GM19455 (cell line): Measurements from ENCODE around the gene SLC15A1.

ENCODE experiments used
- ATAC-seq: cut with Tn5 transposase; IDR thresholded peaks from one replicate; pipeline ENCODE4 v1.9.1; 2021; ENCODE audit not compliant: unreplicated experiment

Gene SLC15A1

DNA sequence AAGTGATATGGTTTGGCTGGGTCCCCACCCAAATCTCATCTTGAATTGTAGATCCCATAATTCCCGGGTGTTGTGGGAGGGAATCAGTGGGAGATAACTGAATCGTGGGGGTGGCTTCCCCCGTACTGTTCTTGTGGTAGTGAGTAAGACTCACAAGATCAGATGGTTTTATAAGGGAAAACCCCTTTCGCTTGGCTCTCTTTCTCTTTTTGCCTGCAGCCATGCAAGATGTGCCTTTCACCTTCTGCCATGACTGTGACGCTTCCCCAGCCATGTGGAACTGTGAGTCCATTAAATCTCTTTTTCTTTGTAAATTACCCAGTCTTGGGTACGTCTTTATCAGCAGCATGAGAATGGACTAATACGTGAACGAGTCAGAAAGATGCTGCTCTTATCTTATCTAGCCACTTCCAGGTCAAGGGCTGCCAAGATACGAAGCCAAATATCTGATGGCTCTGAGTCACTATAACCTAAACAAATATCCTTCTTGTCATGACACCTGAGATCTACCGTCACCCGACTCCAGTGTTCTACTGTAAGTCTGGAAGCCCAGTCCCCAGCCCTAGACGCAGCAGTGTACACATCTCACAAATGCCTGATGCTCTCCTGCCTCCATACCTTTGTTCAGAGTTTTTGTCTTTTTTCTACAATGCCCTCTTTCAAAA, 45.9 kb downstream of the SLC15A1 start:
- peak; percentile 34 for ATAC-seq

DNA sequence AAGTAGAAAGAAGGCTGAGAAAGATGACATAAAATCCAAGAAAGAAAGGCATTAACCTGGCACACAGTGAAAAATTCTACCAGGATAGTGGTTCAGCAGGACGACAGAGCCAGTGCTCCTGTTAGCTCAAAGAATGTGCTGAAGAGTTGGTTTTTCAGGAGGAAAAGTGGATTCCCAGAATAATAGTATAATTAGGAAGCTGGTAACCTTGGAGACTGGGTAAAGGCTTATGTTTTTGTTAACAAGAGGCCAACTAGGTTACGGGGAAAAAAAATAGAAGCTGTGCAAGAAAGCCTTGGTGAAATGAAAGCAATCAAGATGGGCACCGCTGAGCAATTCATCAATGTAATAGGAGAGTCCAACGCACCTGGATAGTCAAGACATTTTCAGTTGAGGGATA, 54.7 kb downstream of the SLC15A1 start:
- ATAC-seq: no peak

DNA sequence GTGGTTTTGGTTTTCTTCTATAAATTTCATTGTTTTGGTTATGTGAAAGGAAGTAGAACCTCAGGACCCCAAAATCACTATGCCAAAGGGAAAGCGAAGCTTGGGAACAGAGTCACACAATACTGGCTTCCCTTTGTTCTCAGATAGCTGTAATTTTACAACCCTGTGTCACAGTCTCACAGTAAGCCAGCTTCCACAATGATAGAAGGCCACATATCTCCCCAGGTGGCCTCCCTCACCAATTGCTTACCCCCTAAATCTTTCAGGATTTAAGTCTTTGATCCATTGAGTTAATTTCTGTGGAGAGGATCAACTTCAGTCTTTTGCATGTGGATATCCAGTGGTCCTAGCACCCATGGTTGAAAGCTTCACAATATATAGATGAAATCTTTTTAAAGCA, 58.7 kb downstream of the SLC15A1 start:
- ATAC-seq: no peak

DNA sequence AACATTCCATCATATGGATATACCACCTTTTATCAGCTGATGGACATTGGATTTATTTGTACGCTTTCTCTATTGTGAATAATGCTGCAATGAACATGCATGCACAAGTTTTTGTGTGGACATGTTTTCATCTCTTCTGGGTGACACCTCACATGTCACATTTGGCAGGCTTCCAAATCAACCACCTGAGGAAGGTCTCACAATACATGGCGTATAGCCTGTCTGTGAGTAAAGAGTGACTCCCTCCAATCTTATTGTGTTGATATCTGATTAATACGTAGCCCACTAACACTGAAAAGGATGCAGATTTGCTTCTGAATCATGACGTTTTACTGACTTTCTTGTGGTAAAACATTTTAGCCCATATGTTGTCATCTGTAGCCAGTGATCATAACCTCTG, 61.1 kb downstream of the SLC15A1 start:
- ATAC-seq: no peak

DNA sequence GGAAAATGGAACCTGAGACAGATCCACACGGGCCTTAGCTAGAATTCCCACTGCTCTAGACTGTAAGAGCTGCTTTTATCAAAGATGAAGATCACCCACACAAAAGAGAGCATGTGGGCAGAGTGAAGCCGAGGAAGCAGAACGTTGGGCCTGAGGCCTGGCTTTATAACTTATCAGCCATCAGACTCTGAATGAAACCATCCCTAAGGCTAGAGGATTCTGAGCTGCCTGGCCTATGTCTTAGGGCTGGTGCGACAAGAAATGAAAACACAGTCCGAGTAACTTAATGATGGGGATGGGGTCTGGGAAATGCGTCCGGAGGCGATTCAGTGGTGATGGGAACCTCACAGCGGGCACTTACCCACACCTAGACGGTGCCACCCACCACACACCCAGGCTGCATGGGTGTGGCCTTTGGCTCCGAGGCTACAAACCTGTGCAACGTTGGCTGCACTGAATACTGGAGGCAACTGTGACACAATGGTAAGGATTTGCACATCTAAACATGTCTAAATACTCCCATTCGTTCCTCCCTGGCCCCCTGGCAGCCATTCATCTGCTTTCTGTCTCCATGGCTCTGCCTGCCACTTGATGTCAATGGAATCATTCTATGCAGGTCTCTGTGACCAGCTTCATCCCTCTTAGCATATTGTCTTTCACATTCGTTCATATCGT, 62.0 kb downstream of the SLC15A1 start:
- ATAC-seq: no peak

DNA sequence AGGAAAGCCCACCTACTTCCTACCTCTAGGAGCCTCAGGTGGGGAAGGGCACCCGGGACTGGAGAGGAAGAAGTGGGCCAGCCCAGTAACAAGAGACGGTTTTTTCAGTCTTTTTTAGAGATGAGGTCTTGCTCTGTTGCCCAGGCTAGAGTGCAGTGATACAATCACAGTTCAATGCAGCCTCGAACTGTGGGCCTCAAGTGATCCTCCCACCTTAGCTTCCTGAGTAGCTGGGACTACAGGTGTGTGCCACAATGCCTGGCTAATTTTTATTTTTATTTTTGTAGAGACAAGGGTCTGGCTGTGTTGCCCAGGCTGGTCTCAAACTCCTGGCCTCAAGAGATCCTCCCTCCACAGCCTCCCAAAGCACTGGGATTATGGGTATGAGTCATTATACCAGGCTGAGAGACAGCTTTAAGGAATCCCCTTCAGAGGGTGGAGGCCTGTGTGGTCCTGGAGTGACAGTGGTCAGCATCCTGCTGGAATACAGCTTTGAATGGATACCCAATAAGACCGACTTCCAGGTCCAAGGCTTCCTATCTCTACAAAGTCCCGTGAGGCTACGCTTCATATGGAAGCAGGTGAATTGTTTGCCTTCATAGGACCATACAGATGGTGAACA, 63.0 kb downstream of the SLC15A1 start:
- ATAC-seq: no peak

DNA sequence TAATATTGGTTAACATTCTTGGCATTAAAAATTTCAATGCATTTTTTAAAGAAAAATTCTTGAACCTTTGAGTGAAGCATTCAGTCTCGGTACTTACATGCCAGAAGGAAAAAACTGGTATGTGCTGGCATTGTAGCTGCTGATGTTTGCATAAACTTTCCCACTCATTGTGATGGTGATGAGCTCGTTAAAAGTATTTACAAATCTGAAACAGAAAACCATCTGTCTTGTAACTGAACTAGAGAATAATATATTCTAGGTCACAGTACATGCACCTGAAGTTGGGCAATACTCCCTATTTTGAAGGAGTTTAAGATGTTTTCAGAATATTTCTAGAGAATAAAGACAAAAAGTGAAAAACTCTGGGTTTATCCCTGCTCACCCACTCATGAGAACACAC, 64.1 kb downstream of the SLC15A1 start:
- ATAC-seq: no peak

DNA sequence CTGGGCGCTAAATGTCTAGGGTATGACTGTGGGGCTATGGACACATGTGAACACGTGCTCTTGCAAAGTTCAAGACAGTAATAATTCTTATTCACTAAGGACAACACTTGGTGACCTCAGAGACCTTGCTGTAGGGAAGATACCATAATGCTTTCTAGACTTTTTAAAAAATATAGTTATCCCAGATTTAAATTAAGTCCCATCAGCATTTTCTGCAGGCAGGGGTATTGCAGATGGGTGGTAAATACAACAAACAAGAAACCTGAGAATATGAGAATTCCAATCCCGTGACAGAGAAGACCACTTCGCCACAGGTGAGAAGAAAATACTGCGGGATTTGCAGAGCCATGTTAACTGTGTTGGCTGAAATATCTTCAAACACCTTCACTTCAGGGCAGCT, 65.2 kb downstream of the SLC15A1 start:
- no peak for ATAC-seq

DNA sequence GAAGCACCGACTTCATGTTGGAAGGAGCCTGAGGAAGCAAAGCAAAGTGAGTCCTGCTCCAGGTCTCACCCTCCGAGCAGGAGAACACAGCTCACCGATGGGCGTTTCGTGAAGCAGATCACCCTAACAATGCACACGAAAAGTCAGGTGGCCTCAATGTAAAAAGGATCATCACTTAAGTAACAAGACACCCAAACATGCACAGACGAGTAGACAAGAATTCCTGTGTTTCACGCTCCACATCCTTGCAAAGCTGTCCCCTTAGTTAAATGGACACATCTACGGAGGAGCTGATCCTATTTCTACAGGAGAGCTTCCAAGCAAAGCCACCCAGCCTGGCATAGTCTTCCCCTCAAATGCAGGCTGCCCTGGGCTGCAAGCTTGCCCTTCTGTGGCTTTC, 66.2 kb downstream of the SLC15A1 start:
- no peak for ATAC-seq

DNA sequence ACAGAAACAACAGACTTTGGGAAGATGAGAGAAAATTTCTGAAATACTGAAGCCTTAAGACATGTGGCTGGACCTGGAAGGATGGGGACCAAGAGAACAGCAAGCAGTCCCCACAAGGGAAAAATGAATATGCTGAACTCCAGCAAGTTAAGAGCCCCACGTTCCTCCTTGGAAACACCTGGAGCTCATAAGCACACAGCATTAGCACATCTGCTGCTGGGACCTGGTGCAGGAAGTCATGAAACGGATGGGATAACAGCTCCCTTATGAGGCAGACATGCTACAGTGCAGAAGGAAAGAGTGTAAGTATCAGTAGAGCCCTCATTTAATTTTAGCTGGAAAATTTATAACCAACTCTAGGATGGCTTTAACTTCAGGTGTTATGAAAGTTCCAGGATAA, 67.3 kb downstream of the SLC15A1 start:
- no peak for ATAC-seq

DNA sequence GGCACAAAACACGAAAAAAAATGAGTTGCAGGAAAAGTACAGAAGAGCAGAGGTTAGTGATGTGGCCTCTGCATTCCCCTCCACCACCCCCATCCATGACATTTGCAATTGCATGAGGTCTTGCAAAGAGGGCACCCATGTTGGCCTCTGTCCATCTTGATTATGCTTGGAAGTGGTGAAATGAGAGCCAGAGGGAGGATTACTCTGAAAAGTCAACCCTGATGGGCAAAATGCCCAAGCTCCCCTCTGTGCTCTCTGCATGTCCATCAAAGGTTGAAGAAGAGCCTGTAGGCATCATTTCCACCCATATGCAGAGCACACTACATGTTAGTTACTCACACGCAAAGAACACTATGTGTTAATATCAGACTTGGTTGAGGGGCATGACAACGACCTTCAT, 71.4 kb downstream of the SLC15A1 start:
- no peak for ATAC-seq

DNA sequence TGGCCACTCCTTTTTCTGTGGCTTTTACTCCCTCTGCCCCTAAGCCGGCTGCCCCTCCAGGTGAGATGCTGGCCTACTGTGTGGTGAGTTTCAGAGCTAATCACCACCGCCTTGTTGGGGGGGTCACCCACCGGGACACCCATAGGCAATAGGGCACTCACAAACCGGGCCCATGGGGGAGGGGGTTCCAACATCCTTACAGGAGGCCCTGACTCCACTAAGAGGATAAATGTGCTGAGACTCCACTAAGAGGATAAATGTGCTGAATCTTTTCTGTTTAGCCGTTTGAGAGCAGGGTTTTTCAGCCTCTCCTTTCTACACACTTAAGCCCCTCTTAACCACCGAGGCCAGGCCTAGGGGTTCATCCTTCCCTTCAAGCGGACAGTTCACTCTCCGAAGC, 73.7 kb downstream of the SLC15A1 start:
- no peak for ATAC-seq

DNA sequence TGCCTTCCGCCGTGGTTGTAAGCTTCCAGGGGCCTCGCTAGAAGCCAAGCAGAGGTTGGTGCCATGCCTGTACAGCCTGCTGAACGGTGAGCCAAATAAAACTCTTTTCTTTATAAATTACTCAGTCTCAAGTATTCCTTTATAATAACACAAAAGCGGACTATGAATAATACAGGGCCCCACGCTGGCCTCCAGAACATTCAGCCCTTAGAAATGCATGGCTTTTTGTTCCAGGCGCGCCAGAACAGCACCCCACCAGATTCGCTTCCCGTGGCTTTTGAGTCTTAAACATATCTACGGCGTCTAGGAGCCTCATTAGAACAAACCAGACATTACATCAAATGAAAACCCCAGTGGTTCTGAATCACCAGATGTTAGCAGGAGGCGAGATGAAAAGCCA, 75.1 kb downstream of the SLC15A1 start:
- ATAC-seq: no peak

DNA sequence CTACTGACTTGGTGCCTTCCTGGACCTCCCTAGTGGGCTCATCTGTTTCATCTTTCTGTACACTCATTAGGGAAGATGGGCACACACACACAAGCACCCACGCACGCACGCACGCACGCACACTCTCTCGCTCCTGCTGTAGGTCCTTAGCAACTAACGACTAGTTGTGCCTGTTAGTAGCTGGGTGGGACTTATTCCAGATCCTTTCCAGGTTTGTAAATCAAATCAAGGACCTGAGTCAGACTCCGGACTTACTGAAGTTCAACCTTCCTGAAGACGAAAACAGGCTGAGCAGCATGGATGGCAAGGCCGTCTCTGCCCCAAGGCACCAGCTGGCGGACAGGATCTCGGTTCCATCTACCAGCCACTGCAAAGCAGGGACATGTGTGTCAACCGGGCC, 76.2 kb downstream of the SLC15A1 start:
- no peak for ATAC-seq

DNA sequence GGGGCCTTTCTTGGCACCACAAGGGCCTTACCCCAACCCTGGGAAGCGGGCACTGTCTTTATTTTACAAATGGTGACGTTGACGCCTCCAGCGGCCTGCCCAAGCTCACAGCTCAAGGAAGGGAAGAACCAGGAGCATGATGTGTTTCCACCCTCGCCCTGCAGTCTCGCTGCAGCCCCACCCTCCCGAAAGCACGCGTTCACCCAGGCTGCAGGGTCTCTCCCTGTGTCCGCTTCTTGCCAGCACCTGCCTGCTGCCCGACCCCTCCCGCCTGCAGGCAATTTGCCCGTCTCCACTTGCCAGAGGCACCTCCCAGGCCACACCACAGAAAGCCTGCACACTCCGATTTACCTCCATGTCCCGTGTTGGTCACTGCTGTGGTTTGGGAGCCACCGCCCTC, 76.6 kb downstream of the SLC15A1 start:
- ATAC-seq: no peak

DNA sequence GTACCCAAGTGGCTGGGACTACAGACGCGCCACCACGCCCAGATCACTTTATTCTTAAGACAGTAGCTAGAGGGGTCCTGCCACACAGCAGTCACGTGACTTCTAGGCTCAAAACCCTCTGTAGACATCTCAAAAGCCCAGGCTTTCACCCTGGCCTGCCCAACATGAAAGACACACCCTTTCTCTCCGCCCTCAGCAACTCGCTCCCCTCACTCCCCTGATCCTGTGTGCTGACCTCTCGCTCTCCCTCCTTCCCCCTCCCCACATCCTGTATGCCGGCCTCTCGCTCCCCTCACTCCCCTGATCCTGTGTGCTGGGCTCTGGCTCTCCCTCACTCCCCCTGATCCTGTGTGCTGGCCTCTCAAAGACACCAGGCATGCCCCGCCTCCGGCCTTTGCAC, 77.4 kb downstream of the SLC15A1 start:
- ATAC-seq: no peak

DNA sequence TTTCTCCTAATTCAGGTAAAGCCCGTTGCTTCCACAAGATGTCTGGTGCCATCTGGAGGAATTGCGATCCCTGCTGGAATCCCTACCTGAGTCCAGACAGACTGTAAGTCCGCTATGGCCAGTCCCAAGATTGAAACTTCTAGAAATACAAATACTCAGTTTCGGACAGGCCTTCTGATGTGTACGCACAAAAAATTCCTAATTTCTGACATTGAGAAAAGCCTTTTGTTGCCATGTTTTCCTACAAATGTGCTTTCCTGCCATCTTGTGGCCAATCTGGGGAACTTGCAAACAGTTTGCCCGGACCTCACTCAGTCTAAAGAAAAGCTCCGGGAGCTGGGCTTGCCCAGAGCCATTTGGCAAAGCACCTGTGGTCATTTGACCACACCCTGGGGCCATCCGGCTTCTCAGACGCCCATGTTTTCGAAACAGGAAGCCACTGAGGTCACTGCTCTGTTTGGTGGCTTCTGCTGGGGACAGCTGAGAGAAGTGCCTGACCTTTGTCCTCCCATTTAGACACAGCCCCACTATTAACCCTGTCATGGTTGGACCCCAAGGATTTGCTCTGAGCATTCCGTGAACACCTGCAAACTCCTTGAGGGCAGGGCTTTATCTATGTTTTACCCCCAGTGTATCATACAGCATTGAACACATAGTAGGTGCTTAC, 79.4 kb downstream of the SLC15A1 start:
- peak; percentile 77 for ATAC-seq

DNA sequence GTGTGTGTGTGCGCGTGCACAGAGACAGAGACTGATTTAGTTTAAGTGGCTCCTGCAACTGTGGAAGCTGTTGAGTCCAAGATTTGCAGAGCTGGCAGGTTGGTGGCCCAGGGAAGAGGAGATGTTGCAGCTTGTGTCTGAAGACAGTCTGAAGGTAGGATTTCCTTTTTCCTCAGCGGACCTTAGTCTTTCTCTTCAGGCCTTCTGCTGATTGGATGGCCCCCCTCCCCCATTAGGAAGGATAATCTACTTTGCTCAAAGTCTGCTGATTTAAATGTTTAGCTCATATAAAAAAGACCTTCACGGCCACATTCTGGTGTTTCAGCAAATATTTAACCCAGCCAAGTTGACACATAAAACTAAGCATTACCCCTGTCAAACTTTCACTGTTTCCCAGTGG, 84.3 kb downstream of the SLC15A1 start:
- ATAC-seq: no peak

DNA sequence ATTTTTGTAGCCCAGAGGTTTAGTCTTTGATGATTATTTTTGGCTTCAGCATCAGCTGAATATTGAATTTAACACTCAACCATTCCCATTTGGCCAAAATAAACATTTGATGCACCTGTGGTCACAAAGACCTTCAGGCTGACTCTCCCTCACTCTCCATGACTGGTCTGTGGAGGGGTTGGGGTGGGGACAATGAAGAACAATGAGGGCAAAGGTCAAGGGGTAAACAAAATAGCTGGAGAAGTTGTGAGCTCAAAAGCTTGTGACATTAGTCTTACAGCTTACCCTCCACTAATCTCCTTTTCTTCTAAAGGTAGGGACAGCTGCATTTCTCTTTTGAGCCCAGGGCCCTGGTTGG, 86.9 kb downstream of the SLC15A1 start:
- ATAC-seq: no peak

DNA sequence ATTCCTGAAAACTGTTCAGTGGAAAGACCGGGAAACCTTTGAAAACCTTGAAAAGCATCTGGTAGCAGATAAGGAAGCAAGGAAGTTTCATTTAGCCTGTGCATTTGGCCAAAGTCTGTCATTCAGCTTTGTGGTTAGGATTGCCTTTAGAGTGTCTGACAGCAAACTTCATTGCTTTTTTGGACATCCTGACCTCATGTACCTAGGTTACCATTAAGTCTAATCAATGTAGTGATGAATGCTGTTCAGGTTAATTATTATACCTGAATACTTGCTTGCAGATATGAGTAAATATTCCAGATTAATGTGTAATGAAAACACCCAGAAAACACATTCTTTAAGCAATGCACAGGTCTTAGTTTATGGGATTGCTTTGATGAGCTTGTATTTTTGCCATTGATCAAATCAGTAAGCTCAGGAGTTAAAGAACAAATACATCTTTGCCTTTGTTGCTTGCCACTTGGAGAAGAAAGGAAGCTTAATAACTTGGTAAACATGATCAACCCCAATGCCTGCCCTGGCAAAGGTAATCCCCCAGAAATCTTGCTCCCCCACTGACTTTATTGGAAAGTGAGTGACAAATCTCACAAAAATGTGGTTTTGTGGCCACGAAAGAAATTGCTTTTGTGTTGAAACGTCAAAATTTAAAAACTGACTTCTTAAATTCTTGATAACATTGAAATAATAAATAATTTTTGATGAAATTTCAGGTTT, 87.4 kb downstream of the SLC15A1 start:
- no peak for ATAC-seq

DNA sequence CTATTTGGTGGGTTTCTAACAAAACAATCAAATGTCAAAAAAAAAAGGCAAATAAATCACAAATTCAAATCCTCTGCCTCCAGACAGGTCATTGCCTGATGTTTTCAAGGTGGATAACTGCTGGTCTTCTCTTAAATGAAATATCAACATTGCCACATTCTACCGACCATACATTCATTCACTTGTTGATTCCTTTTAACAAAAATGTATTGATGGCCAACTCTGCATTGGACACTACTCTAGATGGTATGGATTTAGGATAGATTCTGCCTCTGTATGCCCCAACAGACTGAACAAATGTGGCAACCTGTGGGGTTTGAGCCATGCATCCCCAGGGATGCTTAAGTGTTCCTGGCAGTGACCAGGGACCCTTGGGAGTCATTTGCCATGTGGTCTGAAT, 88.0 kb downstream of the SLC15A1 start:
- no peak for ATAC-seq

DNA sequence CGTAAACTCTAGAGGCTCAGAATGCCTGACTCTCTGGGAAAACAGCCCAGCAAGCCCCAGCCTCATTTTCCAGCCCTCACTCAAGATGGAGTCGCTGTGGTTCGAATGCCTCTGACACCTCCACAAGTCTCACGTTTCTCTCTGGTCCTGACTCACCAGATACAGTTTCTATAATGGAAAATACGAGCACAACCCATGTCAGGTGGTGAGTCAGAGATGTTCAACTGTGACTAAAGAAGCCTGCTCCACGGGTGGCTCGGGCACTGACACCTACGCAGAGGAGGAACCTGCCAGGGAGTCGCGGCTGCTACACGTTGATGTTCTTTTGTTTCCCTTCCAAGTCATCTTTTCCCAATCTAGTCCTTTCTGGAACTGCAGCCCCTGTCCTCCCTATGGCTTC, 88.4 kb downstream of the SLC15A1 start:
- no peak for ATAC-seq
